ENCODE measurements around the gene HIP1R.

HIP1R gene

GRCh38 chr12:122834104-122834920 is 945 bp upstream of the HIP1R start:
- DNase-seq (ENCODE audit: low read depth in 2 of 2): no peak

- no peak for DNase-seq (ENCODE audit: low read depth in 2 of 2)
Measured at GRCh38 chr12:122835750-122836026, 431 bp downstream of the HIP1R start.

GRCh38 chr12:122836027-122836921 is 1.0 kb downstream of the HIP1R start:
- DNase-seq (ENCODE audit: low read depth in 2 of 2): no peak

GRCh38 chr12:122837306-122838265 is 2.3 kb downstream of the HIP1R start:
- no peak for DNase-seq (ENCODE audit: low read depth in 2 of 2)

GRCh38 chr12:122838841-122839240 is 3.6 kb downstream of the HIP1R start:
- no peak for DNase-seq (ENCODE audit: low read depth in 2 of 2)

- DNase-seq (ENCODE audit: low read depth in 2 of 2): no peak
Measured at GRCh38 chr12:122839907-122840554, 4.8 kb downstream of the HIP1R start.

- no peak for DNase-seq (ENCODE audit: low read depth in 2 of 2)
Measured at GRCh38 chr12:122840580-122841513, 5.6 kb downstream of the HIP1R start.

GRCh38 chr12:122841544-122842321 is 6.5 kb downstream of the HIP1R start:
- DNase-seq (ENCODE audit: low read depth in 2 of 2): no peak

GRCh38 chr12:122842505-122843405 is 7.5 kb downstream of the HIP1R start:
- DNase-seq (ENCODE audit: low read depth in 2 of 2): no peak

- DNase-seq (ENCODE audit: low read depth in 2 of 2): no peak
Measured at GRCh38 chr12:122843455-122843854, 8.2 kb downstream of the HIP1R start.

- no peak for DNase-seq (ENCODE audit: low read depth in 2 of 2)
Measured at GRCh38 chr12:122844366-122844971, 9.2 kb downstream of the HIP1R start.

GRCh38 chr12:122845041-122845864 is 10.0 kb downstream of the HIP1R start:
- DNase-seq (ENCODE audit: low read depth in 2 of 2): no peak

- no peak for DNase-seq (ENCODE audit: low read depth in 2 of 2)
Measured at GRCh38 chr12:122845865-122846621, 10.8 kb downstream of the HIP1R start.

- no peak for DNase-seq (ENCODE audit: low read depth in 2 of 2)
Measured at GRCh38 chr12:122846622-122847515, 11.6 kb downstream of the HIP1R start.

GRCh38 chr12:122847516-122847836 is 12.2 kb downstream of the HIP1R start:
- no peak for DNase-seq (ENCODE audit: low read depth in 2 of 2)
